WERI-Rb-1 (cell line): ENCODE data around the gene CENPV.

Experiments used
- DNase-seq: peaks from one replicate; pipeline ENCODE4 v3.0.0-alpha.2; 2020
- H3K27ac ChIP-seq: fragments of 250-450 bp; sonication (Bioruptor Pico); 2 replicates; pipeline ENCODE4 v1.5.1; 2020; ENCODE audit warnings: mild to moderate bottlenecking, moderate library complexity
- H3K27me3 ChIP-seq: fragments of 250-450 bp; sonication (Bioruptor Pico); 2 replicates; pipeline ENCODE4 v1.5.1; 2021; ENCODE audit warnings: mild to moderate bottlenecking, low read depth, moderate library complexity; ENCODE audit not compliant: insufficient read depth, severe bottlenecking
- H3K36me3 ChIP-seq: fragments of 250-450 bp; sonication (Bioruptor Pico); 2 replicates; pipeline ENCODE4 v1.5.1; 2020; ENCODE audit warnings: mild to moderate bottlenecking, moderate library complexity
- H3K4me3 ChIP-seq: 2 replicates; pipeline ENCODE4 v1.5.1; 2011; ENCODE audit warnings: low read depth, mild to moderate bottlenecking, control low read depth, low read length
- H3K9me3 ChIP-seq: fragments of 250-450 bp; sonication (Bioruptor Pico); 2 replicates; pipeline ENCODE4 v1.5.1; 2021; ENCODE audit warnings: mild to moderate bottlenecking, moderate library complexity; ENCODE audit not compliant: severe bottlenecking
- TF ChIP-seq, protein P1 (sequence below): IDR thresholded peaks from 2 replicates; pipeline ENCODE4 v1.5.1; 2011; ENCODE audit warnings: low read depth, mild to moderate bottlenecking, control low read depth, inconsistent platforms, low read length

CENPV gene

GRCh38 chr17:16352303-16352666 lies 984 bp downstream of the CENPV start:
- Histone ChIP-seq H3K27me3 (no peaks in the 10 kb centered on the region), H3K36me3 (peaks cover 54% of the 10 kb centered on the region), H3K27ac (peak overlapping the region; percentile 97), H3K9me3 (peaks cover 6% of the 10 kb centered on the region), H3K4me3 (peak overlapping the region; percentile 52)
- TF ChIP-seq, protein P1, sequence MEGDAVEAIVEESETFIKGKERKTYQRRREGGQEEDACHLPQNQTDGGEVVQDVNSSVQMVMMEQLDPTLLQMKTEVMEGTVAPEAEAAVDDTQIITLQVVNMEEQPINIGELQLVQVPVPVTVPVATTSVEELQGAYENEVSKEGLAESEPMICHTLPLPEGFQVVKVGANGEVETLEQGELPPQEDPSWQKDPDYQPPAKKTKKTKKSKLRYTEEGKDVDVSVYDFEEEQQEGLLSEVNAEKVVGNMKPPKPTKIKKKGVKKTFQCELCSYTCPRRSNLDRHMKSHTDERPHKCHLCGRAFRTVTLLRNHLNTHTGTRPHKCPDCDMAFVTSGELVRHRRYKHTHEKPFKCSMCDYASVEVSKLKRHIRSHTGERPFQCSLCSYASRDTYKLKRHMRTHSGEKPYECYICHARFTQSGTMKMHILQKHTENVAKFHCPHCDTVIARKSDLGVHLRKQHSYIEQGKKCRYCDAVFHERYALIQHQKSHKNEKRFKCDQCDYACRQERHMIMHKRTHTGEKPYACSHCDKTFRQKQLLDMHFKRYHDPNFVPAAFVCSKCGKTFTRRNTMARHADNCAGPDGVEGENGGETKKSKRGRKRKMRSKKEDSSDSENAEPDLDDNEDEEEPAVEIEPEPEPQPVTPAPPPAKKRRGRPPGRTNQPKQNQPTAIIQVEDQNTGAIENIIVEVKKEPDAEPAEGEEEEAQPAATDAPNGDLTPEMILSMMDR, result no peak
- peak; percentile 86 for DNase-seq

- TF ChIP-seq, protein P1, result no peak
- peak overlapping the region; percentile 97 for H3K27ac ChIP-seq
- H3K4me3 ChIP-seq, result peak overlapping the region; percentile 52
- H3K27me3 ChIP-seq, result no peaks in the 10 kb centered on the region
- H3K36me3 ChIP-seq, result peaks cover 58% of the 10 kb centered on the region
- peaks cover 6% of the 10 kb centered on the region for H3K9me3 ChIP-seq
- DNase-seq, result no peak
These were observed 1.4 kb downstream of the CENPV start for GRCh38 chr17:16351831-16352230.

DNA sequence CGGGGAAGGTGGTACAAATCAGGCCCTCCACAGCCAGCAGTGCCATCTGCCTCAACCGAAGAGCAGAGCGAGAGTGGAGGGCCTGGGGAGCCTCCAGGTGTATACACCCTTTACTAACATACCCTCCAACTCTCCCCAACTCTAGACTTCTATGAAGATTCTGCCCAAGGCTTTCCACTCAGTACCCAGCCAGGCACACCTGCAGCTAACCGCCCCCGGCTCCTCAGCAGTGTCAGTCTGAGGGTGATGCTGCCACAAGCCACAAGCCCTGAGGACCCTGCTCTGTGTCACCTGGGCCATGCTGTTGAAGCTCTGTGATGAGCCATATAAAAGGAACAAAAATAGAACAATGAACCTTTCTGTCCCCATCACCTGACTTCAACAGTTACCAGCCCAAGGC lies 3.8 kb downstream of the CENPV start:
- peaks cover 6% of the 10 kb centered on the region for H3K9me3 ChIP-seq
- H3K27ac ChIP-seq, result no peak overlapping the region
- no peak overlapping the region for H3K4me3 ChIP-seq
- H3K36me3 ChIP-seq, result peaks cover 82% of the 10 kb centered on the region
- no peaks in the 10 kb centered on the region for H3K27me3 ChIP-seq
- DNase-seq, result no peak
- TF ChIP-seq, protein P1, result no peak

- Histone ChIP-seq H3K27ac (no peak overlapping the region), H3K27me3 (no peaks in the 10 kb centered on the region), H3K9me3 (peaks cover 2% of the 10 kb centered on the region), H3K4me3 (no peak overlapping the region), H3K36me3 (peaks cover 91% of the 10 kb centered on the region)
- TF ChIP-seq, protein P1, result no peak
- no peak for DNase-seq
These were observed 4.7 kb downstream of the CENPV start for GRCh38 chr17:16348586-16348985.

GRCh38 chr17:16346721-16347271 lies 6.5 kb downstream of the CENPV start:
- no peaks in the 10 kb centered on the region for H3K27me3 ChIP-seq
- H3K36me3 ChIP-seq, result peaks cover 97% of the 10 kb centered on the region
- H3K9me3 ChIP-seq, result no peaks in the 10 kb centered on the region
- DNase-seq, result no peak
- TF ChIP-seq, protein P1, result no peak
- H3K4me3 ChIP-seq, result no peak overlapping the region
- H3K27ac ChIP-seq, result no peak overlapping the region

GRCh38 chr17:16345565-16345964 lies 7.7 kb downstream of the CENPV start:
- TF ChIP-seq, protein P1, result no peak
- H3K4me3 ChIP-seq, result no peak overlapping the region
- DNase-seq, result no peak
- H3K9me3 ChIP-seq, result no peaks in the 10 kb centered on the region
- H3K27ac ChIP-seq, result no peak overlapping the region
- H3K36me3 ChIP-seq, result peaks cover 91% of the 10 kb centered on the region
- no peaks in the 10 kb centered on the region for H3K27me3 ChIP-seq
